NCI-H2227 (cell line): ENCODE data around the gene SAMD9L.
"Not testable (repeated sequence)": the region's sequence is repeated elsewhere in the genome, so short reads cannot be mapped to it uniquely, and the experiment has no call there.

Experiments used
- DNase-seq: peaks from one replicate; lab custom pipeline; 2025; ENCODE audit not compliant: unreplicated experiment; lab: John Stamatoyannopoulos, UW

SAMD9L gene

GRCh38 chr7:93146472-93147141 lies 1.6 kb downstream of the SAMD9L start:
- DNase-seq = no peak

GRCh38 chr7:93146036-93146435 lies 2.1 kb downstream of the SAMD9L start:
- no peak for DNase-seq

GRCh38 chr7:93145354-93145753 lies 2.8 kb downstream of the SAMD9L start:
- DNase-seq = no peak

GRCh38 chr7:93142127-93142526 lies 6.1 kb downstream of the SAMD9L start:
- DNase-seq = no peak

GRCh38 chr7:93140582-93141191 lies 7.5 kb downstream of the SAMD9L start:
- no peak for DNase-seq

GRCh38 chr7:93138576-93138975 lies 9.6 kb downstream of the SAMD9L start:
- no peak for DNase-seq

GRCh38 chr7:93133005-93133404 lies 15.2 kb downstream of the SAMD9L start:
- no peak for DNase-seq

GRCh38 chr7:93132216-93132615 lies 16.0 kb downstream of the SAMD9L start:
- no peak for DNase-seq

GRCh38 chr7:93126954-93127353 lies 21.2 kb downstream of the SAMD9L start:
- DNase-seq = not testable (repeated sequence)

- not testable (repeated sequence) for DNase-seq
These were observed 24.7 kb downstream of the SAMD9L start for GRCh38 chr7:93123532-93123931.

GRCh38 chr7:93120592-93121549 lies 27.3 kb downstream of the SAMD9L start:
- no peak for DNase-seq

- no peak for DNase-seq
These were observed 28.8 kb downstream of the SAMD9L start for GRCh38 chr7:93119191-93119905.

- peak; percentile 88 for DNase-seq
These were observed 30.2 kb downstream of the SAMD9L start, which contains the start of gene SAMD9 for GRCh38 chr7:93117852-93118530. Gene SAMD9 (minus strand): TSS chr7:93117979. CDS start chr7:93106097, 11,882 bp downstream.

- DNase-seq = no peak
These were observed 30.9 kb downstream of the SAMD9L start for GRCh38 chr7:93117327-93117726.

GRCh38 chr7:93115796-93116195 lies 32.4 kb downstream of the SAMD9L start:
- no peak for DNase-seq

- DNase-seq = no peak
These were observed 40.2 kb downstream of the SAMD9L start for GRCh38 chr7:93108003-93108402.

- DNase-seq = no peak
These were observed 50.8 kb downstream of the SAMD9L start for GRCh38 chr7:93097388-93097787.

- no peak for DNase-seq
These were observed 55.3 kb downstream of the SAMD9L start for GRCh38 chr7:93092757-93093370.
